Measurements from ENCODE around the gene FNIP2.
"Not testable (repeated sequence)": the region's sequence is repeated elsewhere in the genome, so short reads cannot be mapped to it uniquely, and the experiment has no call there.

FNIP2 gene

DNA sequence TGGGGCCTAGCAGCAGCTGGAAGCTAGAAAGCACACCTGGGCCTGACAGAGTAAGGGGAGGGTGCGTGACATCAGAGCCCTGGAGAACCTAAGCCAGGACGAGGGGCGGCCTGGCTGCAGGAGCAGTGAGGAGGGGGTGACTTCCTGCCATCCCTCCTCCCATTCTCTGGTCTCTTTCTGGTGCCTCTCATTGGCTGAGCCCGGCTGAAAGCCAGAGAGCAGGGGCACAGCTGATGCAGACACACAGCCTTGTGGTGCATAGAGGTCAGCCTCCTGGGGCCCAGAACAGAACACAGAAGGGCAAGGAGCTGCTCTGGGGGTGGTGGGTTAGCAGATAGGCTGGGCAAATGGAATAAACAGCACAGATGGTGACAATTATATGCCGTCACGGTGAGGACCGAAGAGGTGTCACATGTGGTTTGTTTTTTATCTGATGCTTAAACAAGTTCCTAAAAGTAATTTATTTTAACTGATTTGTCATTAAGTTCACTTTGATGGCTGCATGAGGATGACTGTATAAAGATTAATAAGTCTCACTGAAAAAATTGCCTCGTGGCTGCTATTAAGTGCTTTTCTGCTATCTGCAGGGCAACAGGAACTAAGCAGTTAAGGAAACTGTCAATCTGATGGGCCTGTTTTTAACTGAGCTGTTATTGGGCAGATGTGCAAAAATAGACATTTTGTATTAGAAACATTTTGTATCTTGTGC, 102.0 kb downstream of the FNIP2 start:
- DNase-seq (ENCODE audit: low read depth, low spot score), result no peak

DNA sequence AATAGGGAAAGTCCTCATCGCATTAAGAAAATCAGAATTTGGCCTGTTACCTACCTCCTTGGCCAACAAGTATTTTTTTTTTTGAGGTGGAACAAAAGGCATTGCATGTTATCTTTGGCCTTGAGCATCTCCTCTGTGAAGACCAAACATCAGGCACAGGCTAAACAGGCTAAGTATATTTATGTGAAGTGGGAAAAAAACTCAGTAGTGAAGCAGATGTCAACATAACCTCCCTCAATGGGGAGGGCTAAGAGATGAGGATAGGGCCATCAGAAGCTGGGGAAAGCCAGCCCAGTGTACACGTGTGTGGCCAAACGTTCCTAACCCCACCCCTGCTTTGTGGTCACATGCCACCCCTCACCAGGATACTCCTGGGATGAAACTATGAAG, 102.5 kb downstream of the FNIP2 start:
- no peak for DNase-seq (ENCODE audit: low read depth, low spot score)

DNA sequence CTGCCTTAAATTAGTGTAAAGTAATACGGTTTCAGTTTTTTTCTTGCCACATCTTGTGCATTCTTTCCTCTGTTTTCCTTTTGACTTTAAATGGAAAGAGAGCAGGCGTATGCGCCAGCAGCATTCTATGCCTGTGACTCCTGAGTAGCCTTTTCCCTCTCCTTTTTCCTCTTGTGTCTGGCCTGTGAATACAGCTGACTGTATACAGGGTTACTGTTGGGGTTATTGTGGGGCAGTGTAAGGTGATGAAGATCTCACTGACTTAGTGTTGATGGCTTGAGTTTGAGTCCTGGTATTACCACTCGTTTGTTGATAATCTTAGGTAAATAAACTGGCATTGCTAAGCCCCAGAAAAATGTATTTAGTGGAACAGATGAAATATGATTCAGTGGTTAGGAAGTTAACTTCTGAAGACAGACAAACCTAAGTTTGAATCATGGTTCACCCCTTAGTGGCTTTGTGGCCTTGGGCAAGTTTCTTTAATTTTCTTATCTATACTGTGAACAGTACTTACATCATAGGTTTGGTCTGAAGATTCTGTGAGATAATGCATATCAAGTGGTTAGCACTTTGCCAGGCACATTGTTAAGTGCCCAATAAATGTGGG, 105.1 kb downstream of the FNIP2 start:
- no peak for DNase-seq (ENCODE audit: low read depth, low spot score)

- no peak for DNase-seq (ENCODE audit: low read depth, low spot score)
These were observed 106.2 kb downstream of the FNIP2 start for GRCh38 chr4:158875026-158875425.

DNA sequence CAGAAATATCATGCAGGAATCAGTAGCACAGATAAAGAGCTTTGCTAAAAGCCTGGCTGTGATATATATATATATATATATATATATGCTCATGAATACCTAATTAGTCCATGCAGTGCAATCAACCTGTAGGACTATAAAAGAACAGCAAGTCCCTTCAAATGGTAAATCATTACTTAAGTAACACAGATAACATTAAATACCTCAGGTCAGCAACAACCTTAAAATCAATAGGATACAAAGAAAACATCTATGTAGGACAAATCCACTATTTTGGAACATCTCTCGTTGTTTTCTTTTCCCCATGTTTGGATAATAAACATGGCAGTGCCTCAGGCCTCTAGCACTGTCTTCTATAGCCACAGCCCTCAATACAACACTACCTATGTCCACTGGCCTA, 106.6 kb downstream of the FNIP2 start:
- no peak for DNase-seq (ENCODE audit: low read depth, low spot score)

GRCh38 chr4:158877069-158877468, 108.2 kb downstream of the FNIP2 start:
- no peak for DNase-seq (ENCODE audit: low read depth, low spot score)

DNA sequence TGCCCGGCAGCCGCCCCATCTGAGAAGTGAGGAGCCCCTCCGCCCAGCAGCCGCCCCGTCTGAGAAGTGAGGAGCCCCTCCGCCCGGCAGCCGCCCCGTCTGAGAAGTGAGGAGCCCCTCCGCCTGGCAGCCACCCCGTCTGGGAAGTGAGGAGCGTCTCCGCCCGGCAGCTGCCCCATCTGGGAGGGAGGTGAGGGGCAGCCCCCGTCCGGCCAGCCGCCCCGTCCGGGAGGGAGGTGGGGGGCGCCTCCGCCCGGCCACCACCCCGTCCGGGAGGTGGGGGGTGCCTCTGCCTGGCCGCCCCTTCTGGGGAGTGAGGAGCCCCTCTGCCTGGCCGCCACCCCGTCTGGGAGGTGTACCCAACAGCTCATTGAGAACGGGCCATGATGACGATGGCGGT, 113.3 kb downstream of the FNIP2 start:
- DNase-seq (ENCODE audit: low read depth, low spot score), result not testable (repeated sequence)

DNA sequence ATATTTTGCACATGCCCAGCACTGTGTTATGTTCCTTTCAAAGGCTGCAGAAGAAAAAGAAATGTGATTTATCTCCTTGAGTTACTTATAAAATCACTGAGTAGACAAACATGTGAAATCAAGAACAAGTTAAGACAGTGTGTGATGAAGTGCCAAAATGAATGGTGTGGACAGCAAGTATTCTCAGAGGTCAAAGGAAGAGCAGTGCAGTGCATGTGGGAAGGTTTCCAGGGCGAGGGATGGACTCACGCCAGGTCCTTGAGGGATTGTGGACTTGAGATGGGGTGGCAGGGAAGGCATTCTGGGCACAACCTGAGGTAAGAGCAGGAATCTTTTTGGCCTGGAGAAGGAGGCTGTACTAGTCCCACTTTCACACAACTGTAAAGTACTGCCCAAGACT, 115.5 kb downstream of the FNIP2 start:
- no peak for DNase-seq (ENCODE audit: low read depth, low spot score)

DNA sequence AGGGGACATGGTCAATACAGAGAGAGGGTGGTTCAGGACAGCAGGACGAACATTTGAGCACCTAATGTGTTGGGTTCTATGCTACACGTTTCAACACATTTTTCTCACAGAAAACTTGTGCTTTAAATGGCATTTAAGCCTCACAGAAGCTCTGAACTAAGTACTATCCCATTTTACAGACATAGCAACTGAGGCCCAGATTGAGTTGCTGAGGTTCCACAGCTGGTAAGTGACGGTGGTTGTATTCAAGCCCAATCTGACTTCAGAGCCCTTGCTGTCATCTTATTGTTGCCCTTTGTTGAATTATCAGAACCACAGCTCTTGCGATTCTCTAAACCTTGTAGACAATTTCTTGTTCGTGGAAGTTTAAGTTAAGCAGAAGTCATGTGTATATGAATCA, 116.7 kb downstream of the FNIP2 start:
- no peak for DNase-seq (ENCODE audit: low read depth, low spot score)

- no peak for DNase-seq (ENCODE audit: low read depth, low spot score)
These were observed 121.5 kb downstream of the FNIP2 start for GRCh38 chr4:158890294-158890693.

DNA sequence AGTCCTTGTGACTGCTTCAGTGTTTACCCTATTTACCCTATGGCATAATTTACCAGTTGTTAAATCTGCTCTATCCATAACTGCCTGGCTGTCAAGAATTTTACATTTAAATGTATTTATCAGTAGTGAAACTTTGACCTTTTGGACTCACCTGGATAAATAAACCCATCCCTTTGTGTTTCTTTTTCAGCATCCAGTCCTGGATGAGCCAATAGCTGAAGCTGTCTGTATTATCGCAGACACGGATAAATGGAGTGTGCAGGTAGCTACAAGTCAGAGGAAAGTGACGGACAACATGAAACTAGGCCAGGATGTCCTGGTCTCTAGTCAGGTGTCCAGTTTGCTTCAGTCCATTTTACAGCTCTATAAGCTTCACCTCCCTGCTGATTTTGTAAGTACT, 122.4 kb downstream of the FNIP2 start:
- DNase-seq (ENCODE audit: low read depth, low spot score), result no peak

DNA sequence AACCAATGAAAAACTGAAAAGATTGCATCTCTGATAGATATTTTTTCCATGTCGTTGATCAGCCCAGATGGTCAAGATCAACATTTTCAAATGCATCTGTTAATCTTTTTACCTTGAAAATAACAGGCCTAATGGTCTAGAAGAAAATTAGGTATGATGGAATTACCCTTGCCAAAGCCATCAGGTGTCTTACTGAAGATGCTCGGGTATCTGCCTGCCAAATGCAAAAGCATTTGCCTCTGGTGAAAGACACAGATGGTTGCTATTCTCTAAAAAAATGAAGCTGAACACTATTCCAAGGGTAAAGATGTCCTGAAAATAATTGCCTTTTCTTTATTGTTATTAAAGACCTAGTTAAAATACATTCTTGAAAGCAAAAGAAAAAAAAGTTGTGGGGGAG, 126.0 kb downstream of the FNIP2 start:
- no peak for DNase-seq (ENCODE audit: low read depth, low spot score)

DNA sequence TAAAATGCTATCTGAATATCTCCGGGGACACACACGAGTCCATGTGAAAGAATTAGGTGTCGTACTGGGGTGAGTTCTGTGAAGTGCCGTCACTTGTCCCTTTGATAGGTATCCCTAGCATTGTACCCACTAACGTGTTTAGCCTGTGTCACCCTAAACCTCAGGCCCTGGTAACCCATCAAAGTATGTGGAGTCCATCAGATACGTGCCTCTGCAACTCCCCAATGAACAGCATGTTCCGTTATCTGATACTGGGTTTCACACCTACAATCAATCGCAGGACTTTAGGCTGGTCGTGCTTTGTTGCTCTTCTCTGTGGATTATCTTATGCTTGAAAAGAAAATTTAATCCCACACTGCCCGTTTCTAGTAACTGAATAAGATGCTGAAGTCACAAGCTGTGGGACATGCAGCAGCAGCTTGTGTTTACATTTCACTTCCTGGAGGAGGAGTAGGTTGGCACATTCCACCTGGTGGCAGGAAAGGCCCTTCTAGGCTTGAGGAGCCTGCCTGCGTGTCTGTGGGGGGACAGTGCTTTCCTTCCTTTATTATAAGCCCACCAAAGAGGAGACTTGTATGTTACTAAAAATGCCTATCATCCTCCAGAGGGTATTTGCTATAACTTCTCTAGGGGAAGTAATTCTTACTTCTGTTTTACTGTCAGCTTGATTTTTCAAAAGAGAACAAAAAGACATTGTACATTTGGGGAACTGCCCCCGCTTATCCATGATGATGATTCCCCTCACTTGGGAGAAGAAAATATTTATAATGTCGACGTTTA, 127.2 kb downstream of the FNIP2 start:
- no peak for DNase-seq (ENCODE audit: low read depth, low spot score)

- not testable (repeated sequence) for DNase-seq (ENCODE audit: low read depth, low spot score)
These were observed 127.9 kb downstream of the FNIP2 start for GRCh38 chr4:158896577-158897238.

DNA sequence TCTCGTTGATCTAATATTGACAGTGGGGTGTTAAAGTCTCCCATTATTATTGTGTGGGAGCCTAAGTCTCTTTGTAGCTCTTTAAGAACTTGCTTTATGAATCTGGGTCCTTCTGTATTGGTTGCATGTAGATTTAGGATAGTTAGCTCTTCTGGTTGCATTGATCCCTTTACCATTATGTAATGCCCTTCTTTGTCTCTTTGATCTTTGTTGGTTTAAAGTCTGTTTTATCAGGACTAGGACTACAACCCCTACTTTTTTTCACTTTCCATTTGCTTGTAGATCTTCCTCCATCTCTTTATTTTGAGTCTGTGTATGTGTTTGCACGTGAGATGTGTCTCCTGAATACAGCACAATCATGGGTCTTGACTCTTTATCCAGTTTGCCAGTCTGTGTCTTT, 131.6 kb downstream of the FNIP2 start:
- DNase-seq (ENCODE audit: low read depth, low spot score), result not testable (repeated sequence)

DNA sequence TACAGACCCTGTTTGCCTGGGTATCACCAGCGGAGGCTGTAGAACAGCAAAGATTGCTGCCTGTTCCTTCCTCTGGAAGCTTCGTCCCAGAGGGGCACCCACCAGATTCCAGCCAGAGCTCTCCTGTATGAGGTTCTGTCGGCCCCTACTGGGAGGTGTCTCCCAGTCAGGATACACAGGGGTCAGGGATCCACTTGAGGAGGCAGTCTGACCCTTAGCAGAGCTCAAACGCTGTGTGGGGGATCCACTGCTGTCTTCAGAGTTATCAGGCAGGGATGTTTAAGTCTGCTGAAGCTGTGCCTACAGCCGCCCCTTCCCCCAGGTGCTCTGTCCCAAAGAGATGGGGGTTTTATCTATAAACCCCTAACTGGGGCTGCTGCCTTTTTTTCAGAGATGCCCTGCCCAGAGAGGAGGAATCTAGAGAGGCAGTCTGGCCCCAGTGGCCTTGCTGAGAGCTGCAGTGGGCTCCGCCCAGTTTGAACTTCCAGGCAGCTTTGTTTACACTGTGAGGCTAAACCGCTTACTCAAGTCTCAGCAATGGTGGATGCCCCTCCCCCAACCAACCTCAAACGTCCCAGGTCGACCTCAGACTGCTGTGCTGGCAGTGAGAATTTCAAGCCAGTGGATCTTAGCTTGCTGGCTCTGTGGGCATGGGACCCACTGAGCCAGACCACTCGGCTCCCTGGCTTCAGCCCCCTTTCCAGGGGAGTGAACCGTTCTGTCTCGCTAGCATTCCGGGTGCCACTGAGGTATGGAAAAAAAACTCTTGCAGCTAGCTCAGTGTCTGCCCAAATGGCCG, 133.7 kb downstream of the FNIP2 start:
- not testable (repeated sequence) for DNase-seq (ENCODE audit: low read depth, low spot score)

- no peak for DNase-seq (ENCODE audit: low read depth, low spot score)
These were observed 134.2 kb downstream of the FNIP2 start for GRCh38 chr4:158903079-158903456.

DNA sequence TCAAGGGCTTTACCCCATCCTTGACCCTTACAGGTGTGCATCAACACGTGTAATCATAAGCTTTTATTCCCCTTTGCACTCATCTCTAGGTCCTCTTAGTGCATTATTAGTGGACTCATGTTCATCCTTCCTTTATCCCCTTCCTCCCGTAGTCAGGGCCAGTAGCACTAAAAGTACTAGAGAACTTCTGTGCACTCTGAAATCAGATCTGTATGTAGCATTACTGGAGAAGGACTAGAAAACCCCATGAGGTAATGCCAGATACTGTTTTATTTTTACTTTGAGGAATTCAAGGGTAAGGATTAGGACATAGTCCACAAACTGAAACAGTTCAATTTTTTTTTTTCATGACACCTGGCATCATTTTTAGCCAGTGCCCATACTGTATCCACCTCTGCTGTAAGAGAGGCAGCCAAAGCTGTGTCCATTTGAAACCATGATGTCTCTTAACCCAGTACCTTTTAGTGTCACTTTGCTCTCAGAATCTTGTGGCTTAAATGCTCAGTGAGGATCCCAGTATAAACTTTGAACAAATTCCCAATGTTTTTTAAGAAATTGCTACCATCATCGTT, 134.7 kb downstream of the FNIP2 start:
- DNase-seq (ENCODE audit: low read depth, low spot score), result no peak

GRCh38 chr4:158904815-158905214, 136.0 kb downstream of the FNIP2 start:
- DNase-seq (ENCODE audit: low read depth, low spot score), result no peak

DNA sequence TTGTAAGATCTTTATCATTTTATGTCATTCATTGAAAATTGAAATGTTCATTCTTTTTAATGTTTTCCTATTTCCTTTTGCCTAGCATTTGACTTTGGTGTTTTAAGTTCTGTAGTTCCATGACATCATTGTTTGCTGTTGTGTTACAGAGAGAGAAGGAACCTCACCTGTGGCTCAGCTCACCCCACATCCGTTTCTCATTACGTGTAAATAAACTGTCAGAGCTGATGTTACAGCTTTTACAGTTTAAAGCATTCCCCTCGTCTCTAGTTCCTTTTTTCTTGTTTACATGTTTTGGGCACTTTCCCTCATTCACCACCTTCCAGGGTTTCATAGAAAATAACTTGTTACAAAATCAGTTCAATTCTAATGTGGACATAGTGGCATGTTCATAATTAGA, 137.2 kb downstream of the FNIP2 start:
- DNase-seq (ENCODE audit: low read depth, low spot score), result no peak

DNA sequence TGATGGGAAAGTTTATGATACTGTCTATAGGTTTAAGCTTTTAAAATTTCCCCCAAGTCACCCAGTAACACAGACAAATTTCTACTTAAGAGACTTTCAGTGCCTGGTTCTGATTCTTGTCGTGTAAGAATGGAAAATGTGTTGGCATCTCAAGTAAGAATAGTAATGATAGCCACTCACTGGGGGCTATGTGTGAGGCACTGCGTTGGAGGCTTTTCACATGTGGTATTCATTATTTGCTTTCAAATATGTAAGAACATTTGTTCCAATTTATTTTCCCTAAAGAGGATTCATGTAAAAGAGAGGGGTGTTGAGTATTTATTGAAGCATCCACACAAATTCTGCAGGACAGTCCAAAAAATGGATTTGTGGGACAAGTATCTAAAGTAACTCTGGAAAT, 143.6 kb downstream of the FNIP2 start:
- no peak for DNase-seq (ENCODE audit: low read depth, low spot score)
